Vagina (tissue), 2 donors: ENCODE data around the gene KRT9.

ENCODE experiments used
- POLR2AphosphoS5 ChIP-seq, 2 donors: sonication (generic); formaldehyde crosslinking; IDR thresholded peaks; one replicate each; pipeline ENCODE4 v1.9.0; 2017; ENCODE audit warnings: antibody characterized with exemption in 2 of 2, mild to moderate bottlenecking in 2 of 2, low read depth in 1 of 2; ENCODE audit not compliant: insufficient read depth in 1 of 2
- TF ChIP-seq, protein P1 (sequence below), 3 experiments: fragments of 450-650 bp in 2 of 3; fragments of 200-600 bp in 1 of 3; sonication (generic) in 1 of 3; IDR thresholded peaks; one replicate each; pipeline ENCODE4 v1.5.1; 2017 to 2019; ENCODE audit warnings: antibody characterized with exemption in 3 of 3, mild to moderate bottlenecking in 2 of 3, moderate library complexity in 2 of 3

DNA sequence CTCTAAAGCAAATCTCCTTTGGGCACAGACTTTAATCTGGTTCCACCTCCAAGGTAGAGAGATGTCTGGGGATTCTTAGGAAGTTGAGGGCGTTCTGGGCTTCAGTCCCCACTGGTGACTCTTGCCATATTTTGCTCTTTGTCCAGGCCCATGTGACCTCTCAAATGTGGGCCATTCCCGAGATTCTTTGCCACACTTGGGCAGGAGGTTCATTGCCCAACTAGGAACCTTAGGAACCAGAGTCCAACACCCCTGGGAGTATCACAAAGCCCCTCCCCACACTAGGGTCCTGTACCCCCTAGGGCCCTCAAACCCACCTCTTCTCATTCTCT lies 8.4 kb upstream of the KRT9 start:
- no peak for TF ChIP-seq POLR2AphosphoS5 (IDR thresholded peaks at IDR 0.05; ENCODE audit: insufficient read depth in 1 of 2, low read depth in 1 of 2)
- TF ChIP-seq, protein P1, sequence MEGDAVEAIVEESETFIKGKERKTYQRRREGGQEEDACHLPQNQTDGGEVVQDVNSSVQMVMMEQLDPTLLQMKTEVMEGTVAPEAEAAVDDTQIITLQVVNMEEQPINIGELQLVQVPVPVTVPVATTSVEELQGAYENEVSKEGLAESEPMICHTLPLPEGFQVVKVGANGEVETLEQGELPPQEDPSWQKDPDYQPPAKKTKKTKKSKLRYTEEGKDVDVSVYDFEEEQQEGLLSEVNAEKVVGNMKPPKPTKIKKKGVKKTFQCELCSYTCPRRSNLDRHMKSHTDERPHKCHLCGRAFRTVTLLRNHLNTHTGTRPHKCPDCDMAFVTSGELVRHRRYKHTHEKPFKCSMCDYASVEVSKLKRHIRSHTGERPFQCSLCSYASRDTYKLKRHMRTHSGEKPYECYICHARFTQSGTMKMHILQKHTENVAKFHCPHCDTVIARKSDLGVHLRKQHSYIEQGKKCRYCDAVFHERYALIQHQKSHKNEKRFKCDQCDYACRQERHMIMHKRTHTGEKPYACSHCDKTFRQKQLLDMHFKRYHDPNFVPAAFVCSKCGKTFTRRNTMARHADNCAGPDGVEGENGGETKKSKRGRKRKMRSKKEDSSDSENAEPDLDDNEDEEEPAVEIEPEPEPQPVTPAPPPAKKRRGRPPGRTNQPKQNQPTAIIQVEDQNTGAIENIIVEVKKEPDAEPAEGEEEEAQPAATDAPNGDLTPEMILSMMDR (IDR thresholded peaks at IDR 0.05): no peak
